ENCODE data around the gene ABCG1.
A peak's percentile ranks its signal among the peaks of the same experiment; 100 is the strongest.
"Not testable (repeated sequence)": the region's sequence is repeated elsewhere in the genome, so short reads cannot be mapped to it uniquely, and the experiment has no call there.

ABCG1 gene

GRCh38 chr21:42218836-42219605, at the start of gene ABCG1:
TSS of gene ABCG1 (plus strand) at chr21:42219140. CDS start at chr21:42219263, 123 bp downstream.
- DNase-seq, result peak; percentile 46

DNA sequence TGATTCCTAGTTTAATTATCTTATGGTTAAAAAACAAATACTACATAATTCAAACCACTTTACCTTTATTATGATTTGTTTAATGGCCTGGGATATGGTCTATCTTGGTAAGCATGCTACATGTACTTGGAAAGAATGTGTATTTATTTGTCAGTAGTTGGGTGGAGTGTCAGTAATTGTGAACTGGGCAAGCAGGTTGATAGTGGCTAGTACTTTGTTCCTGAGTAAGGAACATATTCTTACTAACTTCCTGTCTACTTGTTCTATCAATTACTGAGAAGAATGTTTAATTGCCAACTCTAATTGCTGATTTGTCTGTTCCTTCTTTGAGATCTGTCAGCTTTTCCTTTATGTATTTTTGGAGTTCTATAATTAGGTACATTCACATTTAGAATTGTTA, 49.2 kb upstream of the ABCG1 start:
- no peak for DNase-seq

DNA sequence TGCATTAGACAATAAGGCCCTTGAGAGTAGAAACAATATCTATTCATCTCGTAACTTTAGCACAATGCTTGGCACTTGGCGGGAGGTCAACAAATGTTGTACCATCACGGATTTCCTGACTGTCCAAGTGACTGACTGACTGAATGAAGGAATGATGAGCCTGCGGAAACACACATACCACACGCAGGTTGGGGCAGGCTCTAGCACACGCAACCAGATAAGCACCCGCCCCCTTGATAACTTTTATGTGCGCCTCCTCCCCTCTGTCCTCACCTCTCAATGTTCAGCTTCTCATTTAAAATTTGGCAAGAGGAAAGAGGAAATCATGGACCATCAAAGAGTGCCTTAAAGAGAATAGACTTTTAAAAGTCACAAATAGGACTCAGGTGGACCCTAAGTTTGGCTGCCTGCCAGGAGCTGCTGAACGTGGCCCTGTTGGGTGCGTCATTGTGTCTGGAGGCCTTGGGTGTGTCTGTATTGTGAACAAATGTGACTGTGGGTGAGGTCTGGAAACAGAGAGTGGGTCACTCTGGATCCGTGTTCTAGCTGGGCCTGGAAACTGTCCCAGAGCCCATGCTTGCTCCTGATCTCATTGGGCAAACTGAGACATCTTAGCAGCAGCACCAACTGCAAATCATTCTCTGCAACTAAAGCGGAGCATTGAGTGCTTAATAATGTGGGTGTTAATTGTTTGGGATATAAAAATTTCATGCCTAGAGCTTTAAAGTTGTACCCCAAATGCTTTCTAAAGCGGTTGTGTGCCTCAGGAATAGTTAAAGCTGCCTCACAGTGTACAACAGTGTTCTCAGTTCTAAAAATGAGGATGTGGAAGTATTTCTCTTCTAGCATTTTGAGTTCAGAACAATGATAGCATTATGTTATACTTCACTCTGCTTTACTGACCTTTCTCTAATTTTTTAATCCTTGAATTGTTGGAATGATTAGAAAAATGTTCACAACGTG, 47.6 kb upstream of the ABCG1 start:
- peak; percentile 17 for DNase-seq

DNA sequence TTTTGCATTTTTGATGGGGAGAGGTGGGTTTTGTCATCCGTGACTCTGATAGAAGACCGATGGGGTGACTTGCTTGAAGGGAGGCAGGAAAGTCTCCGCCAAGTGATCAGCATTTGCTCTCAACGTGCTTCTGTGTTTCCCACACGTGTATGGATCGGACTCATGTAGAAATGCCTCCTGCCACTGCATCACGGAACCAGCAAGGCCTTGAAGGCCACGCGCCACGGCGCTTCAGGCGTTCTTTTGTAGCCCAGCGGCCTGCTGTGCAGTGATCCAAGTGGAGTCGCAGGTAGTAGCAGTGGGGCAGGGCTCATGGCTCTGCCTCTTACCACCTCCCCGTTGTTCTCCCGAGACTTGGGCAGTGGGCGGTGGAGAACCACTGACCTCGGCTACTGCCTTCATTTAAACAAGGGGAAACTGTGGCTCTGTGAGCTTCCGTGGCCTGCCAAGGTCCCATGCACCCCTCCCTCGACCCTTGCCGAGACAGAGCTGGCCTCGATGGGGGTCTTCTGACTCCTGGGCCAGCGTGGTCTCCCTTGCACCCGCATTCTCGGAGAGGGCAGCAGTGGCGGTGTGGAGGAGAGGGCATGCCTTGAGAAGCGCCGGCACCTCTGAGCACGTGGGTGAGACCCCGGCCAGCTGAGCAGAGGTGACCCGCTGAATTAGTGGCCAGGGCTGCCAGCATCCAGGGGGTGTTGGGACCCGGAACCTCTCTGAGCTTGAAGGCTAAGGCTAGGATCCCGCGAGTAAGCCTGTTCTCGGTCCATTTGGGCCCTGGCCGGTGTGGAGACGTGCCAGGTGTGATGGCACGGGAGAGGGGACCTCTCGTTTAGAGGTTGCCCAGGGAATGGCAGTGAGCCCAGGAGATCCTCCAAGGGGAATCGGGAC, 46.1 kb upstream of the ABCG1 start:
- no peak for DNase-seq

DNA sequence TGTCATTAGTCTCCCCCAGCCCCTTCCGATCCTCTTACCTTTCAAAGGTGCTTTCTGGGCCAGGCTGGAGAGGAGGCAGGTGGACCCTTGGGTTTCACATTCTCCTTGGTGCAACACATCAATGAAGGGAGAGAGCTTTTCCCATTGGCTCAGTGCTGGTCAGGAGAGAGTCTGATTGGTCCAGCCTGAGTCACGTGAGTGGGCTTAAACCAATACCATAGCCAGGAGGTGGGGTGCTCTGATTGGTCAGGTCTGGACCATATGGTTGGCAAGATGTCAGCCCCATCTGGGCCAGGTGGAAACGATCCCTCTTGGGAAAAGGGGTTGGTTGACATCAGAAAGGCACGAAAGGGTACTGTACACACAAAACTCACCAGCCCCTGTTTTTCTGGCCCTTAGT, 44.8 kb upstream of the ABCG1 start:
- DNase-seq, result no peak

GRCh38 chr21:42175110-42175710, 43.7 kb upstream of the ABCG1 start:
- no peak for DNase-seq

GRCh38 chr21:42176859-42177258, 42.1 kb upstream of the ABCG1 start:
- DNase-seq, result no peak

GRCh38 chr21:42179316-42179715, 39.6 kb upstream of the ABCG1 start:
- no peak for DNase-seq

DNA sequence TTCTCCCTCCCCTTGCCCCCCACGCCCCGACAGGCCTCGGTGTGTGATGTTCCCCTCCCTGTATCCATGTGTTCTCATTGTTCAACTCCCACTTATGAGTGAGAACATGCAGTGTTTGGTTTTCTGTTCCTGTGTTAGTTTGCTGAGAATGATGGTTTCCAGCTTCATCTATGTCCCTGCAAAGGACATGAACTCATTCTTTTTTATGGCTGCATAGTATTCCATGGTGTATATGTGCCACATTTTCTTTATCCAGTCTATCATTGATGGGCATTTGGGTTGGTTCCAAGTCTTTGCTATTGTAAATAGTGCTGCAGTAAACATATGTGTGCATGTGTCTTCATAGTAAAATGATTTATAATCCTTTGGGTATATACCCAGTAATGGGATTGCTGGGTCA, 38.9 kb upstream of the ABCG1 start:
- not testable (repeated sequence) for DNase-seq

DNA sequence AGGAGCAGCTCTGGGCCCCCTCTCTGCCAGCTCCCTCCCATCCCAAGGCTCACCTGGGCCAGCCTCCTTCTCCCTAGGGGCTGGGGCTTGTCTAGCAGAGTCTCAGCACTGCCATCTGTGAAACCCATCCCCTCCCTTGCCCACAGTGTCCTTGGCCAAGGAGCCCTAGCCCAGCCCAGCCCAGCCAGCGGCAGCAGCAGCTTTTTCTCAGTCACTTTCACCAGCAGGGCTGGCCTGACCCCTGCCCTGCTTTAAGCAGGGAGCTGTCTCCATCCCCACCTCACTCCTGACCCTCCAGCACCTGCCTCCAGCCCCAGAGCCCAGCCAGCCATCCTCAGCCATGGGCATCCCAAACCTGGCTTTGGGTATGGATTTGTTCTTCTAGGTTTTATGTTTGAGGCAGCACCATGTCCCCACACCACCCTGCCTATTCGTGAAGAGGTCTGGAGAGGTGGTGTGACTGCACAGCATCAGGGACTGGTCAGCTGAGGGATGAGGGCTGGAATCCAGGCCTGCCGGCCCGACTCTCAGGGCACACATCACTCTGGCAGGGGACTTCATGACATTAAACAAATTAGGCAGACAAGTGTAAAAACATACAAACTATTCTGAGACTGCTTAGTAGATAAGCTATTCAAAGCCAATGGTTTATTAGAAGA, 36.1 kb upstream of the ABCG1 start:
- no peak for DNase-seq

DNA sequence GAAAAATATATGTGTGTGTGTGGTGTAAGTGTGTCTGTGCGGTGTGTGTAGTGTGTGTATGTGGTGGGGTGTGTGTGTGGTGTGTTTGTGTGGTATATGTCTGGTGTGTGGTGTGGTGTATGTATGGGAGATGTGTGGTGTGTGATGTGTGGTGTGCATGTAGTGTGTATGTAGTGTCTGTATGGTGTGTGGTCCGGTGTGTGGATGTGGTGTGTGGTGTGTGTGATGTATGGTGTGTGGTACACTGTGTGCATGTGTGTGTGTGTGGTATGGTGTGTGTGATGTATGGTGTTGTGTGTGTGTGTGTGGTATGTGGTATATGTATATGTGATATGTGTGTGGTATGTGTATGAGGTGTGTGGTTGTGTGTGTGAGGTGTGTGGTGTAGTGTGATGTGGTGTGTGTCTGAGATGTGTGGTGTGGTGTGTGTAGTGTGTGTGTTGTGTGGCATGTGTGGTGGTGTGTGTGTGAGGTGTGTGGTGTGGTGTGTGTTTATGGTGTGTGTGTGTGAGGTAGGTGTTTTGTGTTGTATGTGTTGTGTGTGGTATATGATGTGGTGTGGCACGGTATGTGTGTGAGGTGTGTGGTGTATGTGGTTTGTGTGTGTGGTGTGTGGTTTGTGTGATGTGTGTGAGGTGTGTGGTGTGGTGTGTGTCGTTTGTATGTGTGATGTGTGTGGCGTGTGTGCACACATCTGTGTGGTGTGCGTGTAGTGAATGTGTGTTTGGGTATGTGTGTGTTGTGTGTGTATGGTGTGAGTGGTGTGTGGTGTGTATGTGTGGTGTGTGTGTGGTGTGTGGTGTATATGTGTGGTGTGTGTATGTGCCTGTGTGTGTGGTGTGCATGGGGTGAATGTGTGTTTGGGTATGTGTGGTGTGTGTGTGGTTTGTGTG, 35.3 kb upstream of the ABCG1 start:
- no peak for DNase-seq

GRCh38 chr21:42186591-42186990, 32.3 kb upstream of the ABCG1 start:
- no peak for DNase-seq

GRCh38 chr21:42187976-42188653, 30.8 kb upstream of the ABCG1 start:
- DNase-seq, result no peak

DNA sequence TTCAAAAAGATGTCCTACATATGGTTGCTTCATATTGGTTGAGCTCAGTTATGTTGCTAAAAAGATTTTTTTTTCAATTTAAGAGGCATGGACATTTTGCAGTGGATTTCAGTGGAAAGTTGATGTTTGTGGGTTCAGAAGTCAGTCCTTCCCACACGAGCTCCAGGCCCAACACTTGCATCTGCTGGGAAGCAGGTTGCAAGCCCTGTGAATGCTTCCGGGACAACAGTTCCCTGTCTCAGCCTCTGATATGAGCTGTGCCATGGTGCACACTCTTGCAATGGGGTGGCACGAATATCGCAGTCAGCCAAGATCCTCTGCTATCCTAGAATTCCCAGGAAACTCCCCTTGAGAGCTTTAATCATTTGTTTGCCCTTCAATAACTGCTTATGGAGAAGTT, 30.3 kb upstream of the ABCG1 start:
- DNase-seq, result no peak

- DNase-seq, result no peak
Measured at GRCh38 chr21:42189431-42189830, 29.5 kb upstream of the ABCG1 start.

- DNase-seq, result no peak
Measured at GRCh38 chr21:42189860-42190485, 29.0 kb upstream of the ABCG1 start.

DNA sequence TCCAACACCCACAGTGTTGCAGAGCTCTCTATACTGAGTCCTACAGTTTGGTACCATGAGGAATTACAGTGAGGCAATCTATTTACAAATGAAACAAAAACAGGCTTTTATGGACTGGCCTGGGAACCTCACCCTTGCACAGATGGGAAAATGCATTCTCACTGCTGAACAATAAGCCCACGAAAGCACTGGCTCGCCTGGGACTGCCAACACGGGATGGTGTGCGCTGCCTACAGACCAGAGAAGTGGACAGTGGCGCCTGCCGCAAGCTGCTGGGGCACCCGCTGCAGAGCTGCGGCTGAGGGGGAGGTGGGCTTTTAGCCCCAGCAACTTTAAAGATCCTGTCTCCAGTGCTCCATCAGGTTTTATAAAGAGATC, 28.5 kb upstream of the ABCG1 start:
- no peak for DNase-seq

- DNase-seq, result no peak
Measured at GRCh38 chr21:42191064-42191463, 27.9 kb upstream of the ABCG1 start.

GRCh38 chr21:42191696-42192595, 27.0 kb upstream of the ABCG1 start:
- peak; percentile 44 for DNase-seq
